ENCODE measurements around the gene L3MBTL3.

Gene L3MBTL3

DNA sequence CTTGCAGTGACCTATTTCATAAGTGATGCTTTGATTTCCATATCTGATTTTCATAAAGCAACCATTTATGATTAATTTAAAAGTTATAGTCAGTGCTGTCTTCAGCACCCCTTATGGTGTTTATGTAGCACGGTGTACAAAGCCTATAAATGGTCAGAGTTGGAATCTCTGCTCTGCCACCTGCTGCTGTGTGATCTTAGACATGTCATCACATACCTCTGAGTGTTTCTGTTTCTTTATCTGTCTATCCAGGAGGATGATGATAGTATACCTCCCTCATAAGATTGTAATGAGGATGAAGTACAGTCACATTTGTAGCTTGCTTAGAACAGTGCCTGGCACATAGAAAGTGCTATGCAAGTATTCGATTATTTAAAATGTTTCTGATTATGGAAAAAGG, 103.9 kb downstream of the L3MBTL3 start:
- DNase-seq (ENCODE audit: extremely low read depth, low read depth) = no peak
- no peak for TF ChIP-seq CTCF (IDR thresholded peaks at IDR 0.05; ENCODE audit: low read depth, low read length, missing control alignments)
- H3K4me3 ChIP-seq (replicated peaks; ENCODE audit: low read depth, low read length) = no peak overlapping the region

DNA sequence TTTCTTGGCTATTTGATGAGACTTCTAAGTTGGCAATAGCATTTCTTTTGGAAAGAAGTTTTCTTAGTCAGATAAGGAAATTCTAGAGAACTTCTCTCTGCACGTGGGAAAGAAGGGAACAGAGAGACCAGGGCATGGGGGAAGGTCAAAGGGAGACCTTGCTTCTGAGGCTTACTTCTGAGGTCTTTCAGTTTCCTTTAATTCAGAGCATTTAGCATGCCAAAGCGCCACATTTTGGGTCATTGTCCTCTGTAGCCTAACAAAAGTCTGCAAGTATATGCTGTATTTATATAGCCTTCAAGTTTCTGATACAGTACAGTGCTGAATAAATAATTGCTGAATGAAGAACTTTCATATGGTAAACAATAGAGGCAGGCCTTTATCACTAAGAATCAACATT, 108.8 kb downstream of the L3MBTL3 start:
- no peak for TF ChIP-seq CTCF (IDR thresholded peaks at IDR 0.05; ENCODE audit: low read depth, low read length, missing control alignments)
- DNase-seq (ENCODE audit: extremely low read depth, low read depth) = no peak
- H3K4me3 ChIP-seq (replicated peaks; ENCODE audit: low read depth, low read length) = no peak overlapping the region

DNA sequence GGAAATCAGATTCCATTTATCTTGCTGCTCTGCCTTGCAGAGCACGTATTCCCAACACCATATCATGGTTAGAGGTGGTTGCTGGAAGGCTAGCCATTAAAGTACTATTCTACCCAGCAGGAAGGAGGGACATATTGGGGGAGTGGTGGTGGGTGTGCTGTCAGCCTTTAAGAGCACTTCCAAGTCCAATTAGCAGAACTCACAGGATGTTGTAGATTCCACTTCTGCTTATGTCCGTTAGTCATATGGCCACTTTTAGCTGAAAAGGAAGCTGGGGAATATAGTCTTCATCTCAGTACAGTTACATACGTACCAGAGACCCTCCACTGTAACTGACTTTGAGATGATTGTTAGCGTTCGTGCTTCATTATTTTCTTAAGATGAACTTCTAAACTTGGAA, 109.9 kb downstream of the L3MBTL3 start:
- H3K4me3 ChIP-seq (replicated peaks; ENCODE audit: low read depth, low read length) = no peak overlapping the region
- DNase-seq (ENCODE audit: extremely low read depth, low read depth) = no peak
- no peak for TF ChIP-seq CTCF (IDR thresholded peaks at IDR 0.05; ENCODE audit: low read depth, low read length, missing control alignments)

GRCh38 chr6:130129762-130130246, 111.4 kb downstream of the L3MBTL3 start:
- no peak for DNase-seq (ENCODE audit: extremely low read depth, low read depth)
- TF ChIP-seq CTCF (IDR thresholded peaks at IDR 0.05; ENCODE audit: low read depth, low read length, missing control alignments) = no peak
- H3K4me3 ChIP-seq (replicated peaks; ENCODE audit: low read depth, low read length) = no peak overlapping the region

- H3K4me3 ChIP-seq (replicated peaks; ENCODE audit: low read depth, low read length) = no peak overlapping the region
- DNase-seq (ENCODE audit: extremely low read depth, low read depth) = no peak
- no peak for TF ChIP-seq CTCF (IDR thresholded peaks at IDR 0.05; ENCODE audit: low read depth, low read length, missing control alignments)
Measured at GRCh38 chr6:130132286-130132701, 113.9 kb downstream of the L3MBTL3 start.

DNA sequence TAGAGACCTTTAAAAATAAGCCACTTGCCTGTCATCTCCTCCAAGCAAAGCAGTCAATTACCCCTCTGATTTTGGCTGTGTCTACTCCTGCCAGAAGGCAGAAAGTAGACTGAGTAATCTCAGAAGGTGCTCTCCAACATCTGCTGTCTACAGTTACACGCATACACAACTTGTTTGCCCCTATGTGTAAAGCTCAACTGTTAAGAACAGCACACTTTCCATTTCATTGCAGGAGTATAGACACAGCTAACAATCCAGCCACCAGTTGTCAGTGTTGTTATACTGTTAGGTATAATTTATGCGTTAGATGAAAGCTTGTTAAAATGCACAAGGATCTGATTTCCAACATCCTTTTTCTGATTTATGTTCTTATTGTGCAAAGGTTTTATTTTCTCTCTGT, 116.2 kb downstream of the L3MBTL3 start:
- DNase-seq (ENCODE audit: extremely low read depth, low read depth) = no peak
- H3K4me3 ChIP-seq (replicated peaks; ENCODE audit: low read depth, low read length) = no peak overlapping the region
- no peak for TF ChIP-seq CTCF (IDR thresholded peaks at IDR 0.05; ENCODE audit: low read depth, low read length, missing control alignments)

GRCh38 chr6:130136798-130137197, 118.4 kb downstream of the L3MBTL3 start:
- DNase-seq (ENCODE audit: extremely low read depth, low read depth) = no peak
- no peak overlapping the region for H3K4me3 ChIP-seq (replicated peaks; ENCODE audit: low read depth, low read length)
- no peak for TF ChIP-seq CTCF (IDR thresholded peaks at IDR 0.05; ENCODE audit: low read depth, low read length, missing control alignments)
